Activated B cell treated with CpG ODN at 0.5 μM for 24 hours (primary cell): ENCODE results near the gene CAP1. TPM values are rescaled to one million over a fixed set of nuclear protein-coding genes. Genes with fewer than 3 reads are reported as not detected.

Experiments
- ATAC-seq: fragments of 200-7000 bp; cut with Tn5 transposase; one replicate; pipeline ENCODE4 v1.10.0; 2021; ENCODE audit warnings: low read depth, mild to moderate bottlenecking, moderate library complexity
- CTCF ChIA-PET: fragments of 350-600 bp; sonication (Branson Sonifier 250); formaldehyde crosslinking; loops from one replicate; lab custom pipeline; 2021; ENCODE audit warnings: antibody characterized with exemption; lab: Charles Lee
- POLR2A ChIA-PET: fragments of 350-600 bp; sonication (Branson Sonifier 250); formaldehyde crosslinking; loops from one replicate; lab custom pipeline; 2021; ENCODE audit warnings: antibody characterized with exemption; lab: Charles Lee
- DNase-seq: peaks from one replicate; pipeline ENCODE4 v3.0.0; 2022
- H3K27ac Mint-ChIP-seq: one replicate; pipeline ENCODE4 v1.8.0; 2020; ENCODE audit warnings: mixed read lengths
- H3K27me3 Mint-ChIP-seq: one replicate; pipeline ENCODE4 v1.8.0; 2021; ENCODE audit warnings: mixed read lengths
- H3K36me3 Mint-ChIP-seq: one replicate; pipeline ENCODE4 v1.8.0; 2021; ENCODE audit warnings: low read depth, mixed read lengths
- H3K4me1 Mint-ChIP-seq: one replicate; pipeline ENCODE4 v1.8.0; 2021; ENCODE audit warnings: mixed read lengths
- H3K4me3 Mint-ChIP-seq: one replicate; pipeline ENCODE4 v1.8.0; 2020; ENCODE audit warnings: mild to moderate bottlenecking, mixed read lengths
- H3K9me3 Mint-ChIP-seq: one replicate; pipeline ENCODE4 v1.8.0; 2020; ENCODE audit warnings: mixed read lengths
- intact Hi-C: fragments of 100-400 bp; cut with micrococcal nuclease; formaldehyde crosslinking; loops from one replicate; pipeline ENCODE4 v1.15.1; 2024
- total RNA-seq: library from RNA; stranded (reverse); gene quantifications from 2 replicates; pipeline ENCODE4 v1.2.3, GENCODE V29; 2022
- TF ChIP-seq, protein P1 (sequence below): fragments of 200-600 bp; IDR thresholded peaks from one replicate; pipeline ENCODE4 v1.8.0; 2022; ENCODE audit warnings: antibody characterized with exemption, mild to moderate bottlenecking

Gene CAP1
- total RNA-seq, 1 donor from 2014 or later = 410 TPM

DNA sequence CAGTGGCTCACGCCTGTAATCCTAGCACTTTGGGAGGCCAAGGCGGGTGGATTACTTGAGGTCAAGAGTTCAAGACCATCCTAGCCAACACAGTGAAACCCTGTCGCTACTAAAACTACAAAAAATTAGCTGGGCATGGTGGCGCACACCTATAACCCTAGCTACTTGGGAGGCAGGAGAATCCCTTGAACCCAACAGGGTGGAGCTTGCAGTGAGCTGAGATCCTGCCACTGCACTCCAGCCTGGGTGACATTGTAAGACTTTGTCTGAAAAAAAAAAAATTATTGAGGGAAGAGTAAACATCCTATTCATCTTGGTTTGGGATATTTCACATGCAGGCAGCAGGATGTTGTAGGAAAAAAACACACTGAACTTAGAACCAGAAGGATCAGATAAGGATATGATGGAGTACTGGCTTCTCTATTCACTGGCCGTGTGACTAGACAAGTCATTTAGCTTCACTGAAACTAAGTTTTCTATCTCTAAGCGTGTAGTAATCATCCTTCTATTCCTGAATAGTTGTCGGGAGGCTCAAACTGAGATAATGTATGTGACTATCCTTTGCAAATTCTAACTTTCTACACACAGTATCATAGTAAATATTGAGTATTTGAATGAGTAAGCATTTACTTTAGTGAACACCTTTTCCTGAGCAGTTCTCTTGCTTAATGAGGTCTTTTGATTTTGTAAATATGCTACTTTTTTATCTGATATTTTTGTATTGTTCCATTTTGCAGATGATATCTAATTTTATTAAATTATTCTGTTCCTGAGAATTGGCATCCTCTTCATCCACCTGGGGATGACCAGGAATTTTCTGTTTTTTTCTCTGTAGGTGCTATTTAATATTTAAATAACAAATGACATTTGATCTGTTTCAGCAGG, 18.2 kb downstream of the CAP1 start:
- H3K27me3 Mint-ChIP-seq = no peaks in the 10 kb centered on the region
- POLR2A ChIA-PET = interaction anchor here (0.6 to 2.9 kb wide), 5 partner anchors 13 to 335 kb away, joined by 3 to 13 read pairs (median 4); partner anchors contain the start of gene CAP1
- peak overlapping the region; percentile 59 for H3K4me3 Mint-ChIP-seq
- no peaks in the 10 kb centered on the region for H3K9me3 Mint-ChIP-seq
- intact Hi-C loops = no loop called here
- peak overlapping the region; percentile 72 for H3K27ac Mint-ChIP-seq
- CTCF ChIA-PET = interaction anchor here (1.4 kb wide), 1 partner anchor 27 kb away, joined by 3 read pairs; no protein-coding TSS in a partner anchor
- DNase-seq (no peak), ATAC-seq (no peak)
- TF ChIP-seq, protein P1, sequence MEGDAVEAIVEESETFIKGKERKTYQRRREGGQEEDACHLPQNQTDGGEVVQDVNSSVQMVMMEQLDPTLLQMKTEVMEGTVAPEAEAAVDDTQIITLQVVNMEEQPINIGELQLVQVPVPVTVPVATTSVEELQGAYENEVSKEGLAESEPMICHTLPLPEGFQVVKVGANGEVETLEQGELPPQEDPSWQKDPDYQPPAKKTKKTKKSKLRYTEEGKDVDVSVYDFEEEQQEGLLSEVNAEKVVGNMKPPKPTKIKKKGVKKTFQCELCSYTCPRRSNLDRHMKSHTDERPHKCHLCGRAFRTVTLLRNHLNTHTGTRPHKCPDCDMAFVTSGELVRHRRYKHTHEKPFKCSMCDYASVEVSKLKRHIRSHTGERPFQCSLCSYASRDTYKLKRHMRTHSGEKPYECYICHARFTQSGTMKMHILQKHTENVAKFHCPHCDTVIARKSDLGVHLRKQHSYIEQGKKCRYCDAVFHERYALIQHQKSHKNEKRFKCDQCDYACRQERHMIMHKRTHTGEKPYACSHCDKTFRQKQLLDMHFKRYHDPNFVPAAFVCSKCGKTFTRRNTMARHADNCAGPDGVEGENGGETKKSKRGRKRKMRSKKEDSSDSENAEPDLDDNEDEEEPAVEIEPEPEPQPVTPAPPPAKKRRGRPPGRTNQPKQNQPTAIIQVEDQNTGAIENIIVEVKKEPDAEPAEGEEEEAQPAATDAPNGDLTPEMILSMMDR = no peak
- peaks cover 93% of the 10 kb centered on the region for H3K4me1 Mint-ChIP-seq
- peaks cover 75% of the 10 kb centered on the region for H3K36me3 Mint-ChIP-seq

DNA sequence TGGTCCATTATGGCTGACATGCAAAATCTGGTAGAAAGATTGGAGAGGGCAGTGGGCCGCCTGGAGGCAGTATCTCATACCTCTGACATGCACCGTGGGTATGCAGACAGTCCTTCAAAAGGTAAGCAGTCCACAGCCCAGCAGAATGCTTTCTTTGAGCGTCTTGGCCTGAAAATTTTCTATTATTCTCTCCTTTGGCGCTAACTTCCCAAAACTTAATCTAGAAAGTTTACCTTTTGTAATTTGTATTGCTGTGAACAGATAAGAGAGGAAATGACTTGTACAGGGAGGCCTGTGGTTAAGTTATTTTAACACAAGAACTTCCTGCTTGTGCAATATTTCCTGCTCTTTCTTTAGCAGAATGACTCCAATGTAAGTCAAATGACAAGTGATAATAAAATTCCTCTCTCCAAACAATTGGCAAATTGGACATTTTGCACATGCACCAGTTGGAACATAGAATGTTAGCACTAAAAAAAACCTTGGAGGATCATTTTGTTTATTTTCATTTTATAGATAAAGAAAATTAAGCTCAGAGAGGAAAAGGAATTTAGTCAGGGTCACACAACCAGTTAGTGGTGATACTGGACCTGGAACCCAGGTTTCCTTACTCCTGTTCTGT, 18.9 kb downstream of the CAP1 start:
- DNase-seq (no peak), ATAC-seq (peak; percentile 61)
- Mint-ChIP-seq H3K27ac (peak overlapping the region; percentile 72), H3K4me1 (peaks cover 95% of the 10 kb centered on the region), H3K27me3 (no peaks in the 10 kb centered on the region), H3K4me3 (peak overlapping the region; percentile 59), H3K36me3 (peaks cover 75% of the 10 kb centered on the region), H3K9me3 (no peaks in the 10 kb centered on the region)
- TF ChIP-seq, protein P1 = no peak
- intact Hi-C loops = no loop called here
- CTCF ChIA-PET = interaction anchor here (1.0 to 2.9 kb wide), 3 partner anchors 17 to 27 kb away, joined by 3 to 12 read pairs (median 4); no protein-coding TSS in a partner anchor
- POLR2A ChIA-PET = interaction anchor here (0.7 to 2.6 kb wide), 5 partner anchors 14 to 335 kb away, joined by 3 to 27 read pairs (median 3); partner anchors contain the start of gene CAP1

DNA sequence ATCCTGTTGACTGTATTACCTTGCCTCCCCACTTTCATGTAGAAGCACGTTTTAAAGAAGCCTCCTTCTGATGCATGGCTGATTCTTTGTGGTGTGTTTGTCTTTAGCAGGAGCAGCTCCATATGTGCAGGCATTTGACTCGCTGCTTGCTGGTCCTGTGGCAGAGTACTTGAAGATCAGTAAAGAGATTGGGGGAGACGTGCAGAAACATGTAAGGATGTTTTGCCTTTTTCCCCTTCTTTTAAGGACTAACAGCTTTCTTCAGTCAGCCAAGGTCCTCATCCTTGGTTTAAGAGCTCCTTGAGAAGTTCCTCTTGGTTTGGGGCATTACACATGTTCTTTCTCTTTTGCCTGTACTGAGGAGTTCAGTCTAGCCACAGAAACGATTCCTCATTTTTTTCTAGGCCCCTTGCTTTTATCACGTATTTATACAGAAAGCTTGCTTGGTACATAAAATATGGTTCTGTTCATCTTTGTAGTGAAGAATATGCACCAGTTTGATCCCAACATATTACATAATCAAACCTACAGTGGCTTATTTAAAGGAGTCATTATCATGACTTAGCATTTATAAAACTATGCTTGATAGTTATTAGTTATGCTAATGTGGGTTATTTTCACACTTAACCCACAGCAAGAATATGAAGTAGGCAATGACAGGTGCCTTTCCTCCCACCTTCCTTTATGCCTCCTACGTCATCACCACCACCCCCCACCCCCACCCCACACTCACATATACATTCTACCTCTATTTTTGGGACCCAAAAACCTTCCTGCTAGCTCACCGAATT, 19.6 kb downstream of the CAP1 start:
- ChIA-PET POLR2A (interaction anchor here (0.7 to 2.6 kb wide), 5 partner anchors 15 to 105 kb away, joined by 3 to 27 read pairs (median 3); partner anchors contain the start of genes CAP1 and MFSD2A), CTCF (interaction anchor here (1.0 to 2.9 kb wide), 4 partner anchors 11 to 28 kb away, joined by 3 to 12 read pairs (median 4); no protein-coding TSS in a partner anchor)
- intact Hi-C loops = no loop called here
- Mint-ChIP-seq H3K27me3 (no peaks in the 10 kb centered on the region), H3K27ac (peak overlapping the region; percentile 72), H3K36me3 (peaks cover 75% of the 10 kb centered on the region), H3K4me1 (peaks cover 95% of the 10 kb centered on the region), H3K4me3 (no peak overlapping the region), H3K9me3 (no peaks in the 10 kb centered on the region)
- TF ChIP-seq, protein P1 = no peak
- ATAC-seq (no peak), DNase-seq (no peak)

DNA sequence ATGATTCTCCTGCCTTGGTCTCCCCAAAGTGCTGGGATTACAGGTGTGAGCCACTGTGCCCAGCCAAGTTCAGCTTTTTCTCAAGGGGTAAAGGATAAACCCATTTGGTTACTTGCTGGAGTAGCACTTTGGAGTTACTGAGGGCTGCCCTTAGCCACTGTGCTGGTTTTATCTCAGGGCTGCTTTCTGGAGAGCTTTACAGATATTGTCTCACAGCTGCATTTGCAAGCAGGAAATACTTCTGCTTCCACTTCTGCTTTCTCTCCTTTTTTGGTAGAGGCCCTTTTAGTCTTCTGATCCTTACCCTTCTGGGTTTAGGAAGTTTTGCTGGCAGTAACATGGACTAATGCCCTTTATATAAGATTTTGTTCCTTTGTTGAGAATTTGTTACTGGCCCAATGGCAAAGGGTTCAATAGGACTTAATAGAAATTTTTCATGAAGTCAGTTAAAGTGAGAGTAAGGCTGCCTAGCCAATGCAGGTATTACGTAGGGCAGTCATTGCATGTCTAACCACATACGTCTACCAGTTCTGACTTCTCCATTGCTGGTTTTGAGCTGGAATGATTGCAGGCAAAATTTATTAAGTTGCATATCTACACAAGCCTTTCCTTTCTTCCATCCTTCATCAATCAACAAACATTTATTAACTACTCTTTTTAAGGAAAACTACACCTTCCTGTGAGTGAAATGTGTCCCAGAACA, 24.4 kb downstream of the CAP1 start:
- H3K36me3 Mint-ChIP-seq = peaks cover 86% of the 10 kb centered on the region
- H3K4me3 Mint-ChIP-seq = peak overlapping the region; percentile 55
- peaks cover 70% of the 10 kb centered on the region for H3K4me1 Mint-ChIP-seq
- H3K27ac Mint-ChIP-seq = peak overlapping the region; percentile 91
- TF ChIP-seq, protein P1 = no peak
- ATAC-seq = peak; percentile 91
- no peak for DNase-seq
- intact Hi-C loops = loop anchor here (1.0 kb wide), 2 partner anchors 13 to 26 kb away; no protein-coding TSS in a partner anchor
- CTCF ChIA-PET = interaction anchor here (0.9 to 1.7 kb wide), 4 partner anchors 14 to 33 kb away, joined by 3 to 11 read pairs (median 5); no protein-coding TSS in a partner anchor
- POLR2A ChIA-PET = interaction anchor here (0.9 to 5.0 kb wide), 9 partner anchors 9 to 627 kb away, joined by 3 to 90 read pairs (median 5); partner anchors contain the start of genes CAP1, MFSD2A, NFYC and ZFP69B
- no peaks in the 10 kb centered on the region for H3K27me3 Mint-ChIP-seq
- H3K9me3 Mint-ChIP-seq = no peaks in the 10 kb centered on the region
